A172 (cell line): ENCODE data around the gene GJC1. TPM values are rescaled to one million over a fixed set of nuclear protein-coding genes. Genes with fewer than 3 reads are reported as not detected.
"Not testable (repeated sequence)": the region's sequence is repeated elsewhere in the genome, so short reads cannot be mapped to it uniquely, and the experiment has no call there.

Experiments
- DNase-seq: peaks from one replicate; pipeline ENCODE4 v3.0.0-alpha.2; 2015; ENCODE audit warnings: low spot score
- total RNA-seq: library from RNA; depleted of rRNA; stranded (reverse); fragments of >200 nt; shearing (Covaris generic); gene quantifications from 2 replicates; pipeline ENCODE4 v1.2.3, GENCODE V29; 2014

Gene GJC1
- total RNA-seq, 1 experiment from 2014 or later, result 114 TPM

DNA sequence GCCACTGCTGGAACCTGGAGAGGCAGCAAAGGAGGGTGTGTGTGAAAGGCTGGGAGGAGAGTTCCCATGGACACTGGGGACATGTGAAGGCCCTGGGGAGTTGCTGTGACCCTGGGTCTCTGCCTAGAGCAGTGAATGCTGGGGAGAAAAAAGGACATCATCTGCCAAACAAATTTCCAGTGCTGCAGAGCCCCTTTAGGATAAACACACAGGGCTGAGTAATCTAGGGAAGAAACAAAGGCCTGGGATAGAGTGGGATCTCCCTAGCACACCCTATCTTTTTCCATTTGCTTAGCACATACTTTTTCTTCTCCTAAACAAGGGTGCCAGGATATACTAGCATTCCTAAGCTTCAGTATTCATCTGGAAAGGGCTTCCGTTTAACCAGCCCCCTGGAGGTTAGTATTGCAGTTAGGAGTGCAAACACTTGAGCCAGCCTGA, 14.3 kb upstream of the GJC1 start:
- DNase-seq, result no peak

- DNase-seq, result no peak
These were observed 12.7 kb upstream of the GJC1 start for GRCh38 chr17:44842748-44843147.

GRCh38 chr17:44840936-44841335, 10.8 kb upstream of the GJC1 start:
- DNase-seq, result no peak

DNA sequence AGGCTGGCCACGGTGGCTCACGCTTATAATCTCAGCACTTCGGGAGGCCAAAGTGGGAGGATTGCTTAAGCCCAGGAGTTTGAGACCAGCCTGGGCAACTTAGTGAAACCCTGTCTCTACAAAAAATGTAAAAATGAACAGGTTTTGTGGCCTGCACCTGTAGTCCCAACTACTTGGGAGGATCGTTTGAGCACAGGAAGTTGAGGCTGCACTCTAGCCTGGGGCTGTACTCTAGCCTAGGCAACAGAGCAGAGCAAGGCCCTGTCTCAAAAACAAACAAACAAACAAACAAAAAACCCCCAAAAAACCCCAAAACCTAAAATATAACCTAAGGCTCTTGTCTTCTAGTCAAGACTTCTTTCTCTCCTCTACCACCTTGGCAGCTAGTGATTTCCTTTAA, 10.2 kb upstream of the GJC1 start:
- no peak for DNase-seq

DNA sequence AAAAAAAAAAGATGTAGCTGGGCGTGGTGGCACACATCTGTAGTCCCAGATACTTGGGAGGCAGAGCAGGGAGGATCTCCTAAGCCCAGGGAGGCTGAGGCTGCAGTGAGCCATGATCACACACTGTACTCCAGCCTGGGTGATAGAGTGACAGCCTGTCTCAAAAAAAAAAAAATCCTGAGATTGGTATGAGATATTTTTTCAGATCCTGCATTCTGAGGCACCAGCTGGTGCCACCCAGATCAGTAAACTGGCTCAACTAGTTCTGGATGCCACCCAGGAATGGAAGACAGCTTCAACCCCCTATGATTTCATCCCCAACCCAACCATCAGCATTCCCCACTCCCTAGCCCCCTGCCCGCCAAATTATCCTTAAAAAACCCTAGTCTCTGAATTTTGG, 7.1 kb upstream of the GJC1 start:
- DNase-seq, result no peak

DNA sequence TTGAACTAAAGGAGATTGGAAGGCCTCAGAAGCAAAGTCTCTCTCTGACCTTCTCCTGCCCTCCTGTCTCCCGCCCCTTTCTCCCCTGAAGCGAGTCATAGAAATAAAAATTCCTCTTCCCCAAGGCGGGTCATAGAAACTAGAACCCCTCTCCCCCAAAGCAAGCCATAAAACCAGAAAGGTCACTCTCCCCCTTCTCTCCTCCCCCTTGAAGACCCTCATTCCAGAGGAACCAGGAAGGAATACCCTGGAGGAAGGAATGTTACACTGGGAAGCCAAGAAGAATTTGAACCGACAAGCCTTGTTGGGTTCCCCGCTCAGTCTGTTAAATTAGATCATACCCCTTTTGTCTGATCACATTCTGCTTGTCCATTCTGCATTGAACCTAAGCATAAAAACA, 2.7 kb upstream of the GJC1 start:
- DNase-seq, result no peak

DNA sequence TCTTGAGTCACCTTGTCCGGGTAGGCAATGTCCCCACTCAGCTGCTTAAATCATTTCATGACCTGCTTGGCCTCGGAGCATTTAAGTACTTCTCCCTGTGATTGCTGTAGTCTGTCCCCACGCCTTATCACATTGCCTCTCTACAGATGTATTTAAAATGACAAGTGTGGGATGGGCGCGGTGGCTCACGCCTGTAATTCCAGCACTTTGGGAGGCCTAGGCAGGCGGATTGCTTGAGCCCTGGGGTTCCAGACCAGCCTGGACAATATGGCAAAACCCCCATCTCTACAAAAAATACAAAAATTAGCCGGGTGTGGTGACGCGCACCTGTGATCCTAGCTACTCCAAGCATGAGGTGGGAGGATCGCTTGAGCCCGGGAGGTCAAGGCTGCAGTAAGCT, 1.3 kb upstream of the GJC1 start:
- DNase-seq, result no peak

DNA sequence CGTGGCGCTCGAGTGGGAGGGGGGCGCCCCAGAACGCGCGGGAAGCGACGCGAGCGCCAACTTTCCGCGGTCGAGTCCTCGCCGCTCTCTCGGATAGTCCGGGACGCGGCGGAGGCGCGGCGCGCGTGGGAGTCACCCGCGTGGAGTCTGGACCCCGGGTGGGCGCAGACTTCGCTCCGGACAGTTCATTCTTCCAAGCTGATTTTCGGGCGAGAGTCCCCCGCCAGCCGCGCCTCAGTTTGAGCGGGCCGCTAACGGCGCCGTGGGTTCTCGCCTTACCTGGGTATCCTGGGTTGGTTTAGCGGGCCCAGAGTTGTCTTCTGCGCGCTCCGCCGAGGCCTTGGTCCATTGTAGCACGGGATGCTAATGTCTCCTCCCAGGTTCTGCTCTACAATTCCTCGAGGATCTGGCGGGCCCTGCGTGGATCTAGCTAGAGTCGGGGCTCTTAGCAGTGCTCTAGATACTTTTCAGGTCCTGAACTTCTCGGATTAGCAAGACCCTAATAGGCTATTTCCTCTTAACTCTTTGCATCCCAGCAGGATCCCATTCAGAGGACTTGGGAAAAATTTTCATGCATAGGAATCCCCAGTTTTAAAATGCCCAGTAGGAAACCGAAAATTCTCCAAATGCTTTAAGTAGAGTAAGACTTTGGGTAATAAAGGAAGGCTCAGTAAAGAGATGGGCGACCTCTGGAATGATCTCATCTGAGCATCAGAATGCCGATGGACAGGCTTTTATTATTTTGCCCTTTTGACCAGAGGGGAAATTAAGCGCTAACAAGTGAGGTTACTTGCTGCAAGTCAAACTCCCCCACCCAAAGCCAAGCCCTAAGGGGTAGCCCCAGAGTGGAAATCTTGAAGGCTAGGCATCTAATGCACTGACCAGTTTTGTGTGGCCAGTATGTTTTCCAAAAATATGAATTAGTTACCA, 537 bp upstream of the GJC1 start:
- DNase-seq, result no peak

DNA sequence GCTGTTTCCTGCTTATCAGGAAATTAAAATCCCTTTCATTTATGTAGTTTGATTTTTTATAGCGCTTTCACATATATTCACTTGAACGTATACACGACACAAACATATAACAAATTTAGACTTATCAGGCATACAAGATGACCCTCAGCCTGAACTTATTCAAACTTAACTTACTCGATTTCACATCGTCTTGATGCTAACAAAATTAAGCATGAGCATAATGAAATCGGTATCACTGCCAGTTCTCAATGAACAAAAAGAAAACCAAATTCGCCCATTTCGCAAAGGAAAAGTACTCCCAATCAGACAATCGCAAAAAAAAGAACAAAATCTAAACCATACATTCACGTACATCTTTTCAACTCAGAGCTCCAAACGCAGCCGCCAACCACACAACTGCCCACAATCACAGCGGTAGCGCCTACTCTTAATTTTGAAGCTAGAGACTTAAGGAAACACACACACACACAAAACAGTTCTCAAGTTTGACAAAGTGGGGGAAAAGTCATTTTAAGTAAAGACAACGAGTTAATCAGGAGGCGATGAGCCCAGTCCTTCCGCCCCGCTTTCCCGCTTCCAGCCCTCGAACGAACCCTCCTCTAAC, 1.1 kb downstream of the GJC1 start:
- peak; percentile 44 for DNase-seq

DNA sequence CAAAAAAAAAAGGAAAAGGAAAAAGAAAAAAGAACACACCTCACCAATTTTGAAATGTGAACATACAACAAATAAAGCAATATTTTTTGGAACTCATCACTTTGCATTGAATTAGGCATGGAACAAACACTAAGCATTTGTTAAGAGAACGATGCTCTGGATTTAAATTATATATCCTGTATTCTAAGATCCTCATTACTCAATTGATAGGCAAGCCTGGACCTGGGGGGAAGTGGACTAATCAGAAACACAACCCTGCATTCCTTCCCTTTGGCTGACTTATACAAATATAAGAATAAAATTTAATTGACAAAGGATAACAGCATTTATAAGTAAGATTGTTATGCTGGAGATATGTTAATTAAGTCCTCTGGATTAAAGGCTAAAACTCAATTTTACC, 2.2 kb downstream of the GJC1 start:
- no peak for DNase-seq

GRCh38 chr17:44826123-44826790, 3.8 kb downstream of the GJC1 start:
- DNase-seq, result peak; percentile 53

DNA sequence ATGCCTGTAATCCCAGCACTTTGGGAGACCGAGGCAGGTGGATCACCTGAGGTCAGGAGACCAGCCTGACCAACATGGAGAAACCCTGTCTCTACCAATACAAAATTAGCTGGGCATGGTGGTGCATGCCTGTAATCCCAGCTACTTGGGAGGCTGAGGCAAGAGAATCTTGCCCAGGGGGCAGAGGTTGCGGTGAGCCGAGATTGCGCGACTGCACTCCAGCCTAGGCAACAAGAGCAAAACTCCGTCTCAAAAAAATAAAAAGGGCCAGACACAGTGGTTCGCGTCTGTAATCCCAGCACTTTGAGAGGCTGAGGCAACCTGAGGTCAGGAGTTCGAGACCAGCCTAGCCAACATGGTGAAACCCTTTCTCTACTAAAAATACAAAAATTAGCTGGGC, 4.9 kb downstream of the GJC1 start:
- DNase-seq, result not testable (repeated sequence)

DNA sequence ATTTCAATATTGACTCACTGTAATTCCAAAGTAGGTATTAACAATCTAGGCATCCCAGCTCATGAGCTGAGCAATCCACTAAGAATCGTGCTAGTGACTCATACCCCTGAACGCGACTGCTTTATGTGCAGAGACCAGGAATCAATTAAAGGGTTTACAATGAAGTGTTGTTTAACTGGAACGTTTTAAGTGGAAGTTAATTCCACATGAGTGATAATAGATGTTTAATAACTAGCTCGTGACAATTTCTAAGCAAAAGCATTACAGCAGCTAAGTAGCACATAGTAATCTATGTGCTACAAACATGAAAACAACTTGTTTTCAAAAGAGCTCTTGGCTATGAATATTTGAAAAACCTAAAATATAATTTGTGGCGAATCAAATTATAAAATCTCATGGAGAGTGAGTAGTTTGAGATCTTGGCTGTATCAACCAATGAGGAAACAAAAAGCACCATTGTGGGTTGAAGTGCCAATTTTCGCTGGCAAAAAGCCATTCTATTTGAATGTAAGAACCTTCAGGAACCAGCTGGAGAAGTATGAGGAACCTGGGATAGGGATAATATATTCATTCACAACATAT, 9.4 kb downstream of the GJC1 start:
- peak; percentile 95 for DNase-seq

DNA sequence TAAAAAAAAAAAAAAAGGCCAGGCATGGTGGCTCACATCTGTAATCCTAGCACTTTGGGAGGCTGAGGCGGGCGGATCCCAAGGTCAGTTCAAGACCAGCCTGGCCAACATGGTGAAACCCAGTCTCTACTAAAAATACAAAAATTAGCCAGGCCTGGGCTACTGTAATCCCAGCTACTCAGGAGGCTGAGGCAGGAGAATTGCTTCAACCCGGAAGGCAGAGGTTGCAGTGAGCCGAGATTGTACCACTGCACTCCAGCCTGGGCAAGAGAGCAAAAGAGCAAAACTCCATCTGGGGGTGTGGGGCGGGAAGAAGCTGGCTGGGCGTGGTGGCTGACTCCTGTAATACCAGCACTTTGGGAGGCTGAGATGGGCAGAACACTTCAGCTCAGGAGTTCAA, 11.6 kb downstream of the GJC1 start:
- DNase-seq, result not testable (repeated sequence)

DNA sequence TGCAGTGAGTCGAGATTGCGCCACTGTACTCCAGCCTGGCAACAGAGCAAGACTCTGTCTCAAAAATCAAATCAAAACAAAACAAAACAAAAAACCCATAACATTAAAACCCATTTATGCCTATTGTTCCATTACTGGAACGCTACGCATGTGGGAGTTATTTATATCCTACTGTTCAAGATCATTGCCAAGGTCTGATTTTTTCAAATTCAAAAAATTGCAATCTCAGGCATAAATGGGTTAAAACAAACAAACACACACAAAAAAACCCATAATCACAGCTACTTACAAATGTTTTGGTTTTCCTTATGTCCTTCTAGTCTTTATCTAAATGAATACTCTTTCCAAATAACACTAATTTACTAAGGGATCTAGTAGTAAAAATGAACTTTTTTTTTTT, 17.8 kb downstream of the GJC1 start:
- no peak for DNase-seq

- not testable (repeated sequence) for DNase-seq
These were observed 21.3 kb downstream of the GJC1 start for GRCh38 chr17:44808656-44809388.

DNA sequence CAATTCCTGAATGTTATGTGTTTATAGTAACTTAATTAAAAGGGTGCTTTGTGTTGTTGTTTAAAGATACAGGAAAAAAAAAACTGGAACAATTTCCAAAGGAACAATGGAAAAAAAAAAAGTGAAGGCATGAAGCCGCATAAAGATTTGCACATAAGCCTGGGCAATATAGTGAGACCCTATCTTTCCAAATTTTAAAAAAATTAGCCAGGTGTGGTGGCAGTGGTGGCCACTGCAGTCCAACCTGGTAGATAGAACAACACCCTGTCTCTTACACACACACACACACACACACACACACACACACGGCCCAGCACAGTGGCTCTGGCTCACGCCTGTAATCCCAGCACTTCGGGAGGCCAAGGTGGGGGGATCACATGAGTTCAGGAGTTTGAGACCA, 21.9 kb downstream of the GJC1 start:
- no peak for DNase-seq

DNA sequence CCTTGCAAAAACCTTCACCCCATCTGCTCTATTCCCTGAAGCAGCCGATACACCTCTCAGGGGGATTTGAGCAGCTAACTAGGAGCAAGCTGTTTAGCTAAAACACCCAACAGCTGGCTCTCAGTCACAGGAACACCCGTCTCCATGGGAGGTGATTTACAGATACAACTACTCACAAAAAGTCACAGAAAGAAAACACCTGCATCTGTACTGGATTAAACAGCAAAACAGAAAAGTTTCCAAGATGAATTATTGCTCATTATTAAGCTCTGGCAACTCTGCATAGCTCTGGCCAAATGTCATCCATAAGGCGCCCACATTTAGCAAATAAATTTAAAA, 22.3 kb downstream of the GJC1 start:
- DNase-seq, result peak; percentile 72

- DNase-seq, result no peak
These were observed 22.8 kb downstream of the GJC1 start for GRCh38 chr17:44807093-44807816.

- DNase-seq, result no peak
These were observed 25.6 kb downstream of the GJC1 start for GRCh38 chr17:44804302-44805089.
